HuH-7 (cell line): ENCODE data around the gene TPPP3.
"Not testable (repeated sequence)": the region's sequence is repeated elsewhere in the genome, so short reads cannot be mapped to it uniquely, and the experiment has no call there.

Source experiments
- DNase-seq: peaks from one replicate; pipeline ENCODE4 v3.0.0; 2011; ENCODE audit warnings: low spot score

TPPP3 gene

GRCh38 chr16:67425580-67425979 is 32.3 kb upstream of the TPPP3 start:
- no peak for DNase-seq

- no peak for DNase-seq
These were observed 31.8 kb upstream of the TPPP3 start for GRCh38 chr16:67425061-67425460.

DNA sequence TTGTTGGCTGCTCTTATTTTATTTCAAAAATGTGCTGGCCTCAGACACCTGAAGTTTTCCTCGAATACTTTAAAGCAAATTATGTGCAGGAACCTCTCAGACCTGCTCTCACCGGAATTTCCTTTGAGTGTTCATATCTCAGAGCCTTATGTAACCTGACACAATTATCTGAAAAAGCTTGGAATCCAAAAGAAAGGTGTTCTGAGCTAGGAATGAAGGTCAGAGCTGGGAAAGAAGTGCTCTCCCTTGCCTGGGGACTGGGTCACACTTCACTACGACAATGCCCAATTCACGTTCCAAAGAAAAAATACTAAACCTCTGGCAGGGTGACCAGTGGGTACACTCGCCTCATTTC is 30.9 kb upstream of the TPPP3 start:
- DNase-seq = no peak

DNA sequence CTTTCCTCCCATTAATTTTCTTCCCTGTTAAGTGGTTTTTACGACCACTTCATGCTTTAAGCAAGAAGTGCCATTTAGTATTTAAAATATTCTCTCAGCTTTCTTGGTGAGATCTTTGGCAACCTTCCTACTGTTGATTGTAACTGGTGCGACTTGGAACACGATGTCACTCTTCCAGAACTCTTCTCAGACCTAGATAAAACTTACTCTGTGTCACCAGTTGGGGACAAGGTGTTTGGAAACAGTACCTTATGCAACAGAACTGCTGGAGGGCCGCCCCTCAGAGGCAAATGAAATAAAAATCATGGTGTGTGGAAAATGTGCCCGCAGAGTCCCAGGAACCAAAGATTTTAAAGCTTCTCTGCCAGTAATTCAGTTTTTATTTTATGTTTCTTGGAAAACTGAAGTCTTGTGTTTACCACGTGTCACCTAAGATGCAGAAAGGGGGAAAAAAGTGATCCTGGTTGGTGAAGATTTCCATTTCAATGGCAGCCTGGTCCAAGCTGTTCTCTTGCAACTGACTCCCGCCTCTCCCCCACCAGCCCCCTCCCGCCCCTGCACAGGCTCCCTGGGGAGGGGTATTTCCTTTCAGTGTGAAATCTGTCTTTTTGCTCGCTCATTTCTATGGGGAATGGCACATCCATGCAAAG is 30.4 kb upstream of the TPPP3 start:
- no peak for DNase-seq

DNA sequence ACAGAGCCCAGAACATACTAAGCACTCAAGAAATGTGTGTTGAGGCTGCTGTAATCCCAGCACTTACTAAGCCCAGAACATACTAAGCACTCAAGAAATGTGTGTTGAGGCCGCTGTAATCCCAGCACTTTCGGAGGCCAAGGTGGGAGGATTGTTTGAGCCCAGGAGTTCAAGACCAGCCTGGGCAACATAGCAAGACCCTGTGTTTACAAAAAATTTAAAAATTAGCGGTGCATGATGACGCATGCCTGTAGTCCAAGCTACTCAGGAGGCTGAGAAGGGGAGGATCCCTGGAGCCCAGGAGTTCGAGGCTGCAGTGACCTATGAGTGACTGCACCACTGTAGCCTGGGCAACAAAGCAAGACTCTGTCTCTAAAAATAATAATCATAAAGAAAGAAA is 29.7 kb upstream of the TPPP3 start:
- no peak for DNase-seq

DNA sequence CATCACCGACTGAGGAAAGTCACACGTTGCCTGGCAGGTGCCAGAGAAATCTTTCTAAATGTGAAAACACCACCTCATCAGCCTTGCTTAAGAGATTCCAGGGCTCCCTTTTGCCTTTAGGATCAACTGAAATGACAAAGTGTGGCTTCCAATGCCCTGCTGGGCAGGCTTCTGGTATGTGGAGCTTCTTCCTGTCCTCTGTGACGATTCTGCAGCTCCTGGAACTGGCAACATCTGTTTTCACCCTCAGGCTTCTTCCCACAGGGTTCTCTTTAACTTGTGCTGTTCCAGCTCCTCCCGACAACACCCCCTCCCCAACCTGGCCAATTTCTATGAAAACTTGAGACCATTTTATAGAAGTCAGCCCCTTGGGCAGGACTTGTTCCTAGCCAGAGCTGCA is 27.7 kb upstream of the TPPP3 start:
- DNase-seq = no peak

DNA sequence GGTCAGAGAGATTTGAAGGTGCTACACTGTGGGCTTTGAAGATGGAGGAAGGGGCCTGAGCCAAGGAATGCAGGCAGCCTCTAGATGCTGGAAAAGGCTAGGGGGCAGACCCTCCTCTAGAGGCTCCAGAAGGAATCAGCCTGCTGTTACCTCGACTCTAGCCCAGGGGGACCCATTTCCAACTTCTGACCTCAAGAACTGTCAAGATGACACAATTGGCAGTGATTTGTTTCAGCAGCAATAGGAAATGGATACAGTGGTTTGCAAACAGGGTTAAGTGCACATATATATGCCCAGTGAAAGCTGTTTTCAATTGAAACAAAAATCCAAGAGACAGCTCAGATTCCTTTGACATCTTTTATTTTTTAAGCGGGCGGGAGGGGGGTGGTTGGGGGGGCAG is 26.6 kb upstream of the TPPP3 start:
- DNase-seq = no peak

GRCh38 chr16:67419502-67419901 is 26.2 kb upstream of the TPPP3 start:
- no peak for DNase-seq

- no peak for DNase-seq
These were observed 24.2 kb upstream of the TPPP3 start for GRCh38 chr16:67417333-67418061.

GRCh38 chr16:67415872-67416793 is 22.8 kb upstream of the TPPP3 start, which contains the start of gene ZDHHC1:
Gene ZDHHC1, minus strand, starts transcription at chr16:67416477. Its CDS starts 8,702 bp downstream, at chr16:67407775.
- peak; percentile 84 for DNase-seq

DNA sequence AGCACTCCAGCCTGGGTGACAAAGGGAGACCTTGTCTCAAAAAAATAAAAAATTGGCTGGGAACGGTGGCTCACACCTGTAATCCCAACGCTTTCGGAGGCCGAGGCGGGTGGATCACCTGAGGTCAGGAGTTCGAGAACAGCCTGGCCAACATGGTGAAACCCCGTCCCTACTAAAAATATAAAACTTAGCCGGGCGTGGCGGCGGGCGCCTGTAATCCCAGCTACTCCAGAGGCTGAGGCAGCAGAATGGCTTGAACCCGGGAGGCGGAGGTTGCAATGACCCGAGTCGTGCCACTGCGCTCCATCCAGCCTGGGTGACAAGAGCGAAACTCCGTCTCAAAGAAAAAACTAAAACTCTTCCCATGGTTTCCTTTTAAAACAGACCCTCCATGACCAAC is 22.1 kb upstream of the TPPP3 start:
- DNase-seq = not testable (repeated sequence)

GRCh38 chr16:67413978-67414911 is 20.9 kb upstream of the TPPP3 start:
- no peak for DNase-seq

GRCh38 chr16:67412294-67412693 is 19.0 kb upstream of the TPPP3 start:
- DNase-seq = no peak

- no peak for DNase-seq
These were observed 18.0 kb upstream of the TPPP3 start for GRCh38 chr16:67411339-67411738.

DNA sequence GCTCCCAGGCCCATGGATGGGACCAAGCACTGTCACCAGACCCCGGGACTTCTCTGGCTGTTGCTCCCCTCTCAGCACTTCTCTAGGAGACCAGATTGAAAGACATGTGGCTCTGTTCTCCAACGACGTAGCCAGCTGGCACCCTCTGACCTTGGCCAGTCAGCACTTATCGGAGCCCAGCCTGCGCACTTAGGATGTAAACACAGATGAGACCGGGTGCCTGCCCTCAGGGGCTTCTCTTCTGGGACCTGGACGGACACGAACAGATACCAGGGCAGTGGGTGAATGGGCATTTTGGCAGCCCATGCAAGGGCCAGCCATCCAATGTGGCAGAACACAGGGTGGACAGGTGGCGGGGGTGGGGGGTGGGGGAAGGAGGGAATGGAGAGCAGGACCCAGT is 16.3 kb upstream of the TPPP3 start:
- no peak for DNase-seq

GRCh38 chr16:67407788-67408452 is 14.6 kb upstream of the TPPP3 start:
- no peak for DNase-seq

- DNase-seq = no peak
These were observed 14.0 kb upstream of the TPPP3 start for GRCh38 chr16:67407176-67407787.

DNA sequence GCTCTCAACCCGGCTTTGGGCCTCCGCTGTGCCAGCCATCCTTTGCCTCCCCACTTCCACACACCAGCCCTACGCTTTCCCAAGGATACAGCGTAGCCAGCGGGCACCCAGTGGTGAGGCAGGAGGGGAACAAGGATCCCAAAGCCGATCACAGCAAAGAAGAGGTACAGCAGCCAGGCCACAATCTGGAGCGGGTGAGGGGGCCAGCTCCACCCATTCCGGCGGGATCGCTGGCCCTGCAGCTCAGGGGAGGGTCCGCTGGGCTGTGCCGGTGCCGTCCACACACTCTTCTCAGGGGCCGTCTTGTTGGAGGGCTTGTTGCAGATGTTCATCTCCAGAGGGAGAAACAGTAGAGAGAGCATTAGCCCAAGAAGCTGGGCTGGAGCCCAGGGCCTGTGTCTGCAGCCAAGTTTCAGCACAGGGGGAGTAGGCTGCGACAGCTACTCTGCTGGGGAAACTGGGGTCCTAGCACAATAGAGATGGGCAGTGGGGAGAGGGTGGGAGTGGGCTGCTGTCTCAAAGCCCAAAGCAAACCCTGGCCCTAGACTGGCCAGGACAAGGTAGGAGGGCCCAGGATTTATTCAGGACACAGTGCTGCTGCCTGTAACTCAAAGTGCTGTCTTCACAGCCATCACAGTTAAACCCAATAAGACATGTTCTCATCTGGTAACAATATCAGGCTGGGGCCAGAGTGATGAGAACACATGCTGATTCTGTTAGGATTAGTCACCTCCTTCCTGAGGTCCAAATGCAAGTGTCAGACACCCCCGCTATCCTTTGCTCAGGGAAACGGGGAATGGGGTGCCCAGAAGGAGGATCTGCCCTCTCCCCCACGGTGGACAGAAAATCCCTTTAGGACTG is 13.0 kb upstream of the TPPP3 start:
- no peak for DNase-seq

DNA sequence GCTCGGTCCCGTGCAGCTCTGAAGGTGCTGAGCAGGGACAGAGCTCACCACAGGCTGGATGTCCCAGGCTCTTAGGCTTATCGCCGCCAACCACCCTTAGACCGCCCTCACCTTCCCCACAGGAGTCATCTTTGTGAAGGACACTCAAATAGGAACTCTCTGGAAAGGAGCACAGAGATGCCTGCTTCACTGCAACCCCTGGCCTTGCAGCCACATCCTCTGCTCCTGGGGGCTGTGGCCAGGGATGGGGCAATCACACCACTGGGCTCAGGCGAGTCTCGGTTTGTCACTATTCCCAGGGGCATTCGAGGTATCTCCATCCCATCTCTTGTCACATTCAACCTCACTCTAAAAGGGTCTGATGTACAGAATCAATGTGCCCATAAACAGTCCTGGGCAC is 12.0 kb upstream of the TPPP3 start:
- DNase-seq = no peak

- no peak for DNase-seq
These were observed 11.5 kb upstream of the TPPP3 start for GRCh38 chr16:67404740-67405226.
